ENCODE results near the gene ZBTB44. TPM values are rescaled to one million over a fixed set of nuclear protein-coding genes. Genes with fewer than 3 reads are reported as not detected.

Gene ZBTB44
- total and polyA plus RNA-seq, 2 experiments from 2014 or later = 7.1 to 36.1 TPM

DNA sequence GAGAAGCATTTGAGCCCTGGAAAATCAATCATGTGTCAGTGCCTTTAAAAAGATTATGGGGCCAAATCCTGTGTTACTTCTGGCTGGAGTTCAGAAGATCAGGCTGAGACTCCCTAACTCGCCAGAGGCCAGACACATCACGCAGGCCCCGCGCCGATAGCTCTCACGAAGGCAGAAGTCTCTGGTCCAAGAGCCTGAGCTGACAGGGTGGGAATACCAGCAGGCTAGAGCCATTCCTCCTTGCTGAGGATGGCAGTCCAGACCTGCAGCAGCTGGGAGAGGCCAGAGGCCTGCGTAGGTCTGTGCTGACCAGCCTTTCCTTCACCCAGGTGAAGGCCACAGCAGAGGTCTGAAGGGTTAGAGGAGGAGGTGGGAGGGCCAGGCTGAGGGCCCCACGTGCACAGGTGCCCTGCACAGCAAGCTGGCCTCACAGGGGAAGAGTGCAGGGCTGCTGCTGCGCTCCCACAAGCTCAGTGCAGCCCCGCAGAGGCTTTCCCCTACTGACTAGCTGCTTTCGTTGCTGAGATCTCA is 102.2 kb downstream of the ZBTB44 start:
- Histone ChIP-seq H3K4me3 (no peak overlapping the region), H3K4me1 (ENCODE audit: low read depth) (no peaks in the 10 kb centered on the region), H3K36me3 (no peaks in the 10 kb centered on the region), H3K27ac (no peak overlapping the region), H3K27me3 (no peaks in the 10 kb centered on the region), H3K9me3 (ENCODE audit: low read depth) (no peaks in the 10 kb centered on the region)
- TF ChIP-seq, protein P1, sequence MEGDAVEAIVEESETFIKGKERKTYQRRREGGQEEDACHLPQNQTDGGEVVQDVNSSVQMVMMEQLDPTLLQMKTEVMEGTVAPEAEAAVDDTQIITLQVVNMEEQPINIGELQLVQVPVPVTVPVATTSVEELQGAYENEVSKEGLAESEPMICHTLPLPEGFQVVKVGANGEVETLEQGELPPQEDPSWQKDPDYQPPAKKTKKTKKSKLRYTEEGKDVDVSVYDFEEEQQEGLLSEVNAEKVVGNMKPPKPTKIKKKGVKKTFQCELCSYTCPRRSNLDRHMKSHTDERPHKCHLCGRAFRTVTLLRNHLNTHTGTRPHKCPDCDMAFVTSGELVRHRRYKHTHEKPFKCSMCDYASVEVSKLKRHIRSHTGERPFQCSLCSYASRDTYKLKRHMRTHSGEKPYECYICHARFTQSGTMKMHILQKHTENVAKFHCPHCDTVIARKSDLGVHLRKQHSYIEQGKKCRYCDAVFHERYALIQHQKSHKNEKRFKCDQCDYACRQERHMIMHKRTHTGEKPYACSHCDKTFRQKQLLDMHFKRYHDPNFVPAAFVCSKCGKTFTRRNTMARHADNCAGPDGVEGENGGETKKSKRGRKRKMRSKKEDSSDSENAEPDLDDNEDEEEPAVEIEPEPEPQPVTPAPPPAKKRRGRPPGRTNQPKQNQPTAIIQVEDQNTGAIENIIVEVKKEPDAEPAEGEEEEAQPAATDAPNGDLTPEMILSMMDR (IDR thresholded peaks at IDR 0.05; ENCODE audit: low read depth, low read length) = no peak
- no peak for DNase-seq (ENCODE audit: low read depth in 1 of 2, low spot score in 1 of 2)

GRCh38 chr11:130211781-130212401 is 102.8 kb downstream of the ZBTB44 start:
- Histone ChIP-seq H3K27me3 (no peaks in the 10 kb centered on the region), H3K4me3 (no peak overlapping the region), H3K36me3 (no peaks in the 10 kb centered on the region), H3K27ac (no peak overlapping the region), H3K4me1 (ENCODE audit: low read depth) (no peaks in the 10 kb centered on the region), H3K9me3 (ENCODE audit: low read depth) (no peaks in the 10 kb centered on the region)
- DNase-seq (ENCODE audit: low read depth in 1 of 2, low spot score in 1 of 2) = no peak
- TF ChIP-seq, protein P1 (IDR thresholded peaks at IDR 0.05; ENCODE audit: low read depth, low read length) = no peak

- H3K9me3 ChIP-seq (ENCODE audit: low read depth) = no peaks in the 10 kb centered on the region
- no peak overlapping the region for H3K27ac ChIP-seq
- DNase-seq (ENCODE audit: low read depth in 1 of 2, low spot score in 1 of 2) = no peak
- H3K4me1 ChIP-seq (ENCODE audit: low read depth) = no peaks in the 10 kb centered on the region
- H3K27me3 ChIP-seq = no peaks in the 10 kb centered on the region
- H3K36me3 ChIP-seq = no peaks in the 10 kb centered on the region
- TF ChIP-seq, protein P1 (IDR thresholded peaks at IDR 0.05; ENCODE audit: low read depth, low read length) = no peak
- no peak overlapping the region for H3K4me3 ChIP-seq
Measured at GRCh38 chr11:130211144-130211543, 103.6 kb downstream of the ZBTB44 start.

DNA sequence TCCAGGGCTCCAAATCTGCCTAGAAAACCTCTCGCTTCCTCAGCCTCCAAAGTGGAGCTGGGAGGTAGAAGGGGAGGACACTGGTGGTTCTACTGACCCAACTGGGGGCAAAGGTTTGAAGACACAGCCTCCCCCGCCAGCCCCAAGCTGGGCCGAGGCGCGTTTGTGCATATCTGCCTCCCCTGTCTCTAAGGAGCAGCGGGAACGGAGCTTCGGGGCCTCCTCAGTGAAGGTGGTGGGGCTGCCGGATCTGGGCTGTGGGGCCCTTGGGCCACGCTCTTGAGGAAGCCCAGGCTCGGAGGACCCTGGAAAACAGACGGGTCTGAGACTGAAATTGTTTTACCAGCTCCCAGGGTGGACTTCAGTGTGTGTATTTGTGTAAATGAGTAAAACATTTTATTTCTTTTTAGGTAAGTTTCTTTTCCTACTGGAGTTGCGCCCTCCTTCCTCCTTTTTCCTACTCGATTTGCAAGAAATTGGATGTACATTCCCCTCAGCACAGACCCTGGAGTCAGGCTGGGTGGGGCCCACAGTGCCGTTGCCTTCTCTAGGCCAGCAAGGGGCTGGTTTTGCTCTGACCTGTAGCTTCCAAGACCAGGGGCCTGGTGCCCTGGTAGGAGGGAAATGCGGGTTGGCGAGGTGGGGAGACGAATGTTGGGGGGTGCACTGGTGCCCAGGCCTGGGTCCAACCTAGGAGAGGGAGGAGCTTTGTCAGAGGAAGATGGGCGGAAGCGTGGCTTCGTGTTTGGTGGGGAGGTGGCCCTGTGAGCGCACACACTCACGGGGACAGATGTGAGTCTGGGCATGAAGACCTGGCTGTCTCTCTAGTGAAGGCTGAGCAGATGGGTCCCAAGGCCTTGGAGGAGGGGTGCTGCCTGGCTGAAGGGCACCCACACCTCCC is 104.5 kb downstream of the ZBTB44 start:
- no peak overlapping the region for H3K27ac ChIP-seq
- H3K4me3 ChIP-seq = no peak overlapping the region
- no peaks in the 10 kb centered on the region for H3K9me3 ChIP-seq (ENCODE audit: low read depth)
- no peak for DNase-seq (ENCODE audit: low read depth in 1 of 2, low spot score in 1 of 2)
- no peaks in the 10 kb centered on the region for H3K27me3 ChIP-seq
- TF ChIP-seq, protein P1 (IDR thresholded peaks at IDR 0.05; ENCODE audit: low read depth, low read length) = no peak
- H3K4me1 ChIP-seq (ENCODE audit: low read depth) = no peaks in the 10 kb centered on the region
- H3K36me3 ChIP-seq = no peaks in the 10 kb centered on the region

- TF ChIP-seq, protein P1 (IDR thresholded peaks at IDR 0.05; ENCODE audit: low read depth, low read length) = no peak
Measured at GRCh38 chr11:130209128-130209932, 105.4 kb downstream of the ZBTB44 start.

More at GRCh38 chr11:130209128-130209932, 105.4 kb downstream of the ZBTB44 start:
- H3K4me3 ChIP-seq = no peak overlapping the region
- H3K27me3 ChIP-seq = no peaks in the 10 kb centered on the region
- H3K9me3 ChIP-seq (ENCODE audit: low read depth) = no peaks in the 10 kb centered on the region
- DNase-seq (ENCODE audit: low read depth in 1 of 2, low spot score in 1 of 2) = no peak
- no peaks in the 10 kb centered on the region for H3K36me3 ChIP-seq
- H3K4me1 ChIP-seq (ENCODE audit: low read depth) = no peaks in the 10 kb centered on the region
- no peak overlapping the region for H3K27ac ChIP-seq

Measured in cardiac muscle cell (in vitro differentiated cells and primary cell).